Esophagus squamous epithelium (tissue), 4 donors: Measurements from ENCODE around the gene THSD7B.

Source experiments
- CTCF ChIP-seq, 6 experiments: fragments of 450-650 bp in 4 of 6; fragments of 200-600 bp in 2 of 6; sonication (generic) in 2 of 6; IDR thresholded peaks; one replicate each; pipeline ENCODE4 v1.5.1; 2016 to 2019; ENCODE audit warnings: antibody characterized with exemption in 6 of 6, mild to moderate bottlenecking in 4 of 6, moderate library complexity in 4 of 6
- POLR2A ChIP-seq, 4 donors: fragments of 450-650 bp; IDR thresholded peaks; one replicate each; pipeline ENCODE4 v1.6.1; 2017; ENCODE audit warnings: antibody characterized with exemption in 4 of 4, mild to moderate bottlenecking in 4 of 4, moderate library complexity in 3 of 4

DNA sequence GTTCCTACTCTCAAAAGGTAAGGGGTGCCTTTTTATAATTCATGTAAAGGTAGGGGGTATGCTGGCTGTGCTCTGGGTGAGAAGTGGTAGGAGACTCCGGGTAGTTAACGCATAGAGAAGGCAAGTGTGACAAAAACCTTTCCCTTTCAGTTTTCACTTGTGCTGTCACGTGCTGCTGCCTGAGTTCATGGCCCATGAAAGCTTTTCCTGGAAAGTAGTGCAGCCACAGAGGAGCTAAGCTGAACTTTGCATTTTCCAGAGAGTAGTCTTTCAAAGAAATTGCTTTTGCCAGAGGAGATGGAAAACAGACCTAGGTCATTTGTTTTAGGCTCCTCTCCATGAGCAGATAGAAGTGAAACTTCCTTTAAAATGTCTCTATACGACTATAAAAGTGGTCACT lies 44.7 kb downstream of the THSD7B start:
- TF ChIP-seq CTCF (IDR thresholded peaks at IDR 0.05) (no peak), POLR2A (IDR thresholded peaks at IDR 0.05) (no peak)
